IMR-90 (cell line): ENCODE results near the gene NIPAL3. TPM values are rescaled to one million over a fixed set of nuclear protein-coding genes. Genes with fewer than 3 reads are reported as not detected.
"Not testable (repeated sequence)": the region's sequence is repeated elsewhere in the genome, so short reads cannot be mapped to it uniquely, and the experiment has no call there.

Experiments used
- ATAC-seq: fragments of 200-7000 bp; cut with Tn5 transposase; 2 replicates; pipeline ENCODE4 v1.9.1; 2020; ENCODE audit warnings: low read depth, mild to moderate bottlenecking, moderate library complexity
- BruUV-seq: library from RNA; stranded (reverse); fragments of 400-500 nt; replicated peaks from 2 replicates; lab custom pipeline; 2021; lab: Mats Ljungman, UMichigan
- CTCF ChIA-PET: fragments of 300-600 bp; formaldehyde crosslinking; extraction: SDS; loops from one replicate; lab custom pipeline; 2021; ENCODE audit warnings: antibody characterized with exemption; lab: Yijun Ruan, JAX
- POLR2A ChIA-PET: fragments of 300-600 bp; sonication (Branson Sonifier 250); formaldehyde crosslinking; loops from one replicate; lab custom pipeline; 2022; ENCODE audit warnings: antibody characterized with exemption; ENCODE audit not compliant: unreplicated experiment; lab: Charles Lee
- DNase-seq: peaks from one replicate; pipeline ENCODE4 v3.0.0; 2013
- H2AFZ ChIP-seq: replicated peaks from 2 replicates; pipeline ENCODE3; 2013; ENCODE audit warnings: low read length, mild to moderate bottlenecking; ENCODE audit not compliant: poor library complexity
- H2AK5ac ChIP-seq: 2 replicates; pipeline ENCODE4 v1.6.1; 2013; ENCODE audit warnings: low read depth, low read length, inconsistent platforms
- H2AK9ac ChIP-seq: replicated peaks from 2 replicates; pipeline ENCODE3; 2013; ENCODE audit warnings: mild to moderate bottlenecking, low read depth, low read length, moderate library complexity; ENCODE audit not compliant: poor library complexity
- H2BK120ac ChIP-seq: 2 replicates; pipeline ENCODE4 v1.6.1; 2013; ENCODE audit warnings: low read depth, low read length, inconsistent platforms
- H2BK15ac ChIP-seq: 3 replicates; pipeline ENCODE4 v1.6.1; 2013; ENCODE audit warnings: low read depth, low read length, inconsistent platforms
- H2BK20ac ChIP-seq: 2 replicates; pipeline ENCODE4 v1.6.1; 2013; ENCODE audit warnings: low read depth, mild to moderate bottlenecking, inconsistent platforms, low read length, moderate library complexity
- H2BK5ac ChIP-seq: 2 replicates; pipeline ENCODE4 v1.6.1; 2013; ENCODE audit warnings: mild to moderate bottlenecking, low read depth, low read length, inconsistent platforms; ENCODE audit not compliant: poor library complexity, severe bottlenecking
- H3K14ac ChIP-seq: replicated peaks from 2 replicates; pipeline ENCODE4 v1.6.1; 2013; ENCODE audit warnings: low read depth, low read length, inconsistent platforms
- H3K18ac ChIP-seq: 2 replicates; pipeline ENCODE4 v1.6.1; 2013; ENCODE audit warnings: low read depth, low read length, control low read depth
- H3K23ac ChIP-seq: 2 replicates; pipeline ENCODE4 v1.6.1; 2013; ENCODE audit warnings: low read depth, low read length, inconsistent platforms
- H3K27ac ChIP-seq: 2 replicates; pipeline ENCODE4 v1.5.1; 2013; ENCODE audit warnings: mild to moderate bottlenecking, control low read depth, low read length; ENCODE audit not compliant: insufficient read depth
- H3K27me3 ChIP-seq: 2 replicates; pipeline ENCODE4 v1.6.1; 2013; ENCODE audit warnings: low read length; ENCODE audit not compliant: control insufficient read depth, insufficient read depth
- H3K36me3 ChIP-seq: 2 replicates; pipeline ENCODE4 v1.6.1; 2013; ENCODE audit warnings: low read length, mixed read lengths; ENCODE audit not compliant: control insufficient read depth, insufficient read depth
- H3K4ac ChIP-seq: 2 replicates; pipeline ENCODE4 v1.6.1; 2013; ENCODE audit warnings: low read depth, low read length, inconsistent platforms
- H3K4me1 ChIP-seq: 2 replicates; pipeline ENCODE4 v1.6.1; 2013; ENCODE audit warnings: low read length, mixed read lengths; ENCODE audit not compliant: control insufficient read depth, insufficient read depth
- H3K4me2 ChIP-seq: 2 replicates; pipeline ENCODE4 v1.6.1; 2013; ENCODE audit warnings: low read depth, mild to moderate bottlenecking, control low read depth, low read length, moderate library complexity
- H3K4me3 ChIP-seq: 2 replicates; pipeline ENCODE4 v1.5.1; 2013; ENCODE audit warnings: low read depth, mild to moderate bottlenecking, control low read depth, low read length, moderate library complexity; ENCODE audit not compliant: insufficient read depth
- H3K56ac ChIP-seq: 2 replicates; pipeline ENCODE4 v1.6.1; 2013; ENCODE audit warnings: low read length, inconsistent platforms; ENCODE audit not compliant: insufficient read depth; ENCODE audit errors: extremely low read depth
- H3K79me1 ChIP-seq, 2 experiments: 2 replicates each; pipeline ENCODE4 v1.6.1; 2013; ENCODE audit warnings: low read length in 2 of 2, inconsistent platforms in 1 of 2, low read depth in 1 of 2
- H3K9ac ChIP-seq: 2 replicates; pipeline ENCODE4 v1.6.1; 2013; ENCODE audit warnings: low read depth, low read length, control low read depth
- H3K9me1 ChIP-seq: 2 replicates; pipeline ENCODE4 v1.6.1; 2013; ENCODE audit warnings: low read length, inconsistent platforms; ENCODE audit not compliant: insufficient read depth
- H3K9me3 ChIP-seq: 2 replicates; pipeline ENCODE4 v1.6.1; 2013; ENCODE audit warnings: low read length; ENCODE audit not compliant: control insufficient read depth, insufficient read depth
- H4K20me1 ChIP-seq: 2 replicates; pipeline ENCODE4 v1.6.1; 2013; ENCODE audit warnings: low read length, inconsistent platforms; ENCODE audit not compliant: insufficient read depth
- H4K5ac ChIP-seq: 2 replicates; pipeline ENCODE4 v1.6.1; 2013; ENCODE audit warnings: mild to moderate bottlenecking, low read depth, low read length, control low read depth
- H4K8ac ChIP-seq, 2 experiments: 2 replicates each; pipeline ENCODE4 v1.6.1; 2013; ENCODE audit warnings: low read depth in 2 of 2, low read length in 2 of 2, control low read depth in 1 of 2, inconsistent platforms in 1 of 2
- H4K91ac ChIP-seq: 2 replicates; pipeline ENCODE4 v1.6.1; 2013; ENCODE audit warnings: low read depth, low read length, inconsistent platforms; ENCODE audit not compliant: insufficient read depth
- WGBS, 2 experiments: methylation state at CpG; one replicate each; pipeline versions ENCODE4 v1.1.5 to v1.1.7; 2013; ENCODE audit warnings: missing lambda C conversion rate in 2 of 2; ENCODE audit not compliant: insufficient read length in 1 of 2; ENCODE audit errors: extremely low coverage in 2 of 2; 5-methylcytosine and 5-hydroxymethylcytosine counted together
- dilution Hi-C: fragments of 300-500 bp; cut with HindIII; formaldehyde crosslinking; loops from one replicate; pipeline ENCODE4 v1.14.3; 2018; ENCODE audit warnings: low sequenced_read_pairs; ENCODE audit not compliant: unreplicated experiment
- in situ Hi-C: fragments of 300-500 bp; cut with MboI; formaldehyde crosslinking; loops from 3 replicates; pipeline ENCODE4 v1.14.3; 2019; ENCODE audit warnings: low sequenced_read_pairs, inconsistent platforms, mixed read lengths
- intact Hi-C: fragments of 100-400 bp; cut with micrococcal nuclease; formaldehyde crosslinking; loops from 2 replicates; pipeline ENCODE4 v1.10.0; 2022
- polyA plus RNA-seq, 3 experiments: library from polyadenylated mRNA; depleted of rRNA; stranded (reverse); fragments of >200 nt; gene quantifications; 2 replicates each; pipeline ENCODE4 v1.2.3, GENCODE V29; 2012; ENCODE audit warnings: low replicate concordance in 1 of 3
- total RNA-seq: library from RNA; depleted of rRNA; stranded (reverse); fragments of >200 nt; gene quantifications from 2 replicates; pipeline ENCODE4 v1.2.3, GENCODE V29; 2012; rRNA removed

Gene NIPAL3
- total and polyA plus RNA-seq, 2 of the 4 experiments (the other 2 are of a cell fraction) = 55.0 to 123 TPM

DNA sequence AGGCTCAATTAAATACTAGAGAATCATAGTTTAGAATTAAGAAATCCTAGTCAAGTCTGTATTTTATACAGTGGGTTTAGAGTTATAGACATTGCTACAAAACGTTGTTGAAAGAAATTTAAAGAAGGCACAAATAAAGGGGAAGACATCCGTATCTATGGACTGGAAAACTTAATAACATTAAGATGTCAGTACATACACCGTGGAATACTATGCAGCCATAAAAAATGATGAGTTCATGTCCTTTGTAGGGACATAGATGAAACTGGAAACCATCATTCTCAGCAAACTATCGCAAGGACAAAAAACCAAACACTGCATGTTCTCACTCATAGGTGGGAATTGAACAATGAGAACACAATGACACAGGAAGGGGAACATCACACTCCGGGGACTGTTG lies 104.7 kb downstream of the NIPAL3 start:
- H3K27me3 ChIP-seq, H3K4me1 ChIP-seq, H2AFZ ChIP-seq, H3K36me3 ChIP-seq, H3K4me2 ChIP-seq, H3K56ac ChIP-seq, BruUV-seq, H3K9ac ChIP-seq, CTCF ChIA-PET, H3K23ac ChIP-seq, H4K91ac ChIP-seq, POLR2A ChIA-PET, H3K79me1 ChIP-seq, in situ Hi-C loops, H4K5ac ChIP-seq, H2BK120ac ChIP-seq, H3K14ac ChIP-seq, dilution Hi-C loops, H4K20me1 ChIP-seq, ATAC-seq, H3K18ac ChIP-seq, H2BK5ac ChIP-seq, intact Hi-C loops, H3K4me3 ChIP-seq, H3K9me1 ChIP-seq, H3K4ac ChIP-seq, DNase-seq, H2BK20ac ChIP-seq, H3K27ac ChIP-seq, H2BK15ac ChIP-seq, H4K8ac ChIP-seq, H2AK5ac ChIP-seq, H2AK9ac ChIP-seq, H3K9me3 ChIP-seq: not testable (repeated sequence)
- no CpG with 5 or more reads among the region's 5 CpGs for WGBS, 2 experiments

Other genes starting within 250 kb of the NIPAL3 start
- gene IFNLR1, start 228.5 kb upstream of the NIPAL3 start, total RNA-seq = not detected in 2 replicates
- not detected in 2 replicates for gene IFNLR1, start 228.5 kb upstream of the NIPAL3 start, polyA plus RNA-seq (2012; rRNA removed)
- not detected in 2 replicates for gene GRHL3, start 96.4 kb upstream of the NIPAL3 start, total RNA-seq
- not detected in 2 replicates for gene GRHL3, start 96.4 kb upstream of the NIPAL3 start, polyA plus RNA-seq (2012; rRNA removed)
- 3.0 and 3.6 TPM in 2 replicates for gene STPG1, start 2.0 kb upstream of the NIPAL3 start, total RNA-seq
- gene STPG1, start 2.0 kb upstream of the NIPAL3 start, polyA plus RNA-seq (2012; rRNA removed) = 6.5 and 7.5 TPM in 2 replicates
- 5.9 and 8.6 TPM in 2 replicates for gene RCAN3, start 87.0 kb downstream of the NIPAL3 start, total RNA-seq
- gene RCAN3, start 87.0 kb downstream of the NIPAL3 start, polyA plus RNA-seq (2012; rRNA removed) = 4.0 and 4.2 TPM in 2 replicates
- gene NCMAP, start 140.3 kb downstream of the NIPAL3 start, total RNA-seq = not detected in 2 replicates
- not detected in 2 replicates for gene NCMAP, start 140.3 kb downstream of the NIPAL3 start, polyA plus RNA-seq (2012; rRNA removed)
- 13.6 and 24.2 TPM in 2 replicates for gene SRRM1, start 227.5 kb downstream of the NIPAL3 start, total RNA-seq
- 82.7 and 94.1 TPM in 2 replicates for gene SRRM1, start 227.5 kb downstream of the NIPAL3 start, polyA plus RNA-seq (2012; rRNA removed)